Natural killer cell (primary cell): ENCODE results near the gene RAB15. TPM values are rescaled to one million over a fixed set of nuclear protein-coding genes. Genes with fewer than 3 reads are reported as not detected.
A peak's percentile ranks its signal among the peaks of the same experiment; 100 is the strongest.

ENCODE experiments used
- ATAC-seq, 3 donors: fragments of 150-1000 bp in 2 of 3; fragments of 200-7000 bp in 1 of 3; cut with Tn5 transposase; 1 replicate in 1 of 3; 2 replicates in 2 of 3; pipeline ENCODE4 v1.10.0; 2021; ENCODE audit warnings: mild to moderate bottlenecking in 2 of 3, moderate library complexity in 2 of 3
- DNase-seq, 2 donors: peaks; one replicate each; pipeline versions ENCODE4 v3.0.0 to v3.0.0-alpha.2; 2013 to 2021; ENCODE audit warnings: mixed read lengths in 1 of 2
- H3K27ac ChIP-seq: one replicate; pipeline ENCODE4 v1.5.1; 2013; ENCODE audit warnings: mild to moderate bottlenecking, low read length
- H3K27me3 ChIP-seq: one replicate; pipeline ENCODE4 v1.6.1; 2013; ENCODE audit warnings: low read length; ENCODE audit not compliant: control insufficient read depth, insufficient read depth
- H3K36me3 ChIP-seq: one replicate; pipeline ENCODE4 v1.6.1; 2013; ENCODE audit warnings: low read length; ENCODE audit not compliant: control insufficient read depth, insufficient read depth
- H3K4me1 ChIP-seq: one replicate; pipeline ENCODE4 v1.6.1; 2013; ENCODE audit warnings: low read length; ENCODE audit not compliant: control insufficient read depth, insufficient read depth
- H3K4me3 ChIP-seq: one replicate; pipeline ENCODE4 v1.5.1; 2013; ENCODE audit warnings: low read length
- H3K9me3 ChIP-seq: one replicate; pipeline ENCODE4 v1.6.1; 2013; ENCODE audit warnings: low read length; ENCODE audit not compliant: control insufficient read depth, insufficient read depth
- H3K27ac Mint-ChIP-seq, 2 donors: one replicate each; pipeline ENCODE4 v1.8.0; 2022; ENCODE audit warnings: mild to moderate bottlenecking in 2 of 2, mixed read lengths in 2 of 2, moderate library complexity in 1 of 2
- H3K27me3 Mint-ChIP-seq, 2 donors: one replicate each; pipeline ENCODE4 v1.8.0; 2022; ENCODE audit warnings: low read depth in 2 of 2, mixed read lengths in 2 of 2
- H3K36me3 Mint-ChIP-seq: one replicate; pipeline ENCODE4 v1.8.0; 2022; ENCODE audit warnings: mixed read lengths
- H3K4me1 Mint-ChIP-seq, 2 donors: one replicate each; pipeline ENCODE4 v1.8.0; 2022; ENCODE audit warnings: mixed read lengths in 2 of 2
- H3K4me3 Mint-ChIP-seq: one replicate; pipeline ENCODE4 v1.8.0; 2022; ENCODE audit warnings: mild to moderate bottlenecking, moderate library complexity, mixed read lengths
- H3K9me3 Mint-ChIP-seq, 2 donors: one replicate each; pipeline ENCODE4 v1.8.0; 2022; ENCODE audit warnings: mixed read lengths in 2 of 2
- WGBS: methylation state at CpG from one replicate; pipeline ENCODE4 v1.1.7; 2013; ENCODE audit warnings: missing lambda C conversion rate; ENCODE audit not compliant: insufficient coverage; 5-methylcytosine and 5-hydroxymethylcytosine counted together
- intact Hi-C: fragments of 100-400 bp; cut with micrococcal nuclease; formaldehyde crosslinking; loops from one replicate; pipeline ENCODE4 v1.14.2; 2022
- total RNA-seq, 4 donors: library from RNA; stranded (reverse); fragments of 120-200 nt in 1 of 4; gene quantifications; one replicate each; pipeline versions ENCODE4 v1.2.3 to v1.2.4, GENCODE V29; 2013 to 2022
- TF ChIP-seq, protein P1 (sequence below): fragments of 200-600 bp; IDR thresholded peaks from one replicate; pipeline ENCODE4 v1.8.0; 2022; ENCODE audit warnings: antibody characterized with exemption

RAB15 gene
- total RNA-seq, 3 donors from 2014 or later (not counting 1 experiment from before 2014, with no cell fraction given) = 0.82 to 3.2 (median 1.7) TPM

GRCh38 chr14:64958743-64959142, 13.4 kb downstream of the RAB15 start:
- H3K36me3 ChIP-seq = no peaks in the 10 kb centered on the region
- H3K27ac ChIP-seq = no peak overlapping the region
- WGBS = 93% methylated on average over 5 of the region's 5 CpGs
- intact Hi-C loops = no loop called here
- H3K4me3 ChIP-seq = no peak overlapping the region
- no peak overlapping the region for H3K27ac Mint-ChIP-seq
- no peaks in the 10 kb centered on the region for H3K9me3 Mint-ChIP-seq
- H3K4me1 ChIP-seq = peaks cover 8% of the 10 kb centered on the region
- H3K4me3 Mint-ChIP-seq = no peak overlapping the region
- no peaks in the 10 kb centered on the region for H3K36me3 Mint-ChIP-seq
- H3K27me3 Mint-ChIP-seq = no peaks in the 10 kb centered on the region
- H3K4me1 Mint-ChIP-seq = peaks cover 0 to 9% of the 10 kb centered on the region in 2 donors
- TF ChIP-seq, protein P1, sequence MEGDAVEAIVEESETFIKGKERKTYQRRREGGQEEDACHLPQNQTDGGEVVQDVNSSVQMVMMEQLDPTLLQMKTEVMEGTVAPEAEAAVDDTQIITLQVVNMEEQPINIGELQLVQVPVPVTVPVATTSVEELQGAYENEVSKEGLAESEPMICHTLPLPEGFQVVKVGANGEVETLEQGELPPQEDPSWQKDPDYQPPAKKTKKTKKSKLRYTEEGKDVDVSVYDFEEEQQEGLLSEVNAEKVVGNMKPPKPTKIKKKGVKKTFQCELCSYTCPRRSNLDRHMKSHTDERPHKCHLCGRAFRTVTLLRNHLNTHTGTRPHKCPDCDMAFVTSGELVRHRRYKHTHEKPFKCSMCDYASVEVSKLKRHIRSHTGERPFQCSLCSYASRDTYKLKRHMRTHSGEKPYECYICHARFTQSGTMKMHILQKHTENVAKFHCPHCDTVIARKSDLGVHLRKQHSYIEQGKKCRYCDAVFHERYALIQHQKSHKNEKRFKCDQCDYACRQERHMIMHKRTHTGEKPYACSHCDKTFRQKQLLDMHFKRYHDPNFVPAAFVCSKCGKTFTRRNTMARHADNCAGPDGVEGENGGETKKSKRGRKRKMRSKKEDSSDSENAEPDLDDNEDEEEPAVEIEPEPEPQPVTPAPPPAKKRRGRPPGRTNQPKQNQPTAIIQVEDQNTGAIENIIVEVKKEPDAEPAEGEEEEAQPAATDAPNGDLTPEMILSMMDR = no peak
- H3K9me3 ChIP-seq = no peaks in the 10 kb centered on the region
- DNase-seq = no peak
- H3K27me3 ChIP-seq = no peaks in the 10 kb centered on the region
- no peak for ATAC-seq

DNA sequence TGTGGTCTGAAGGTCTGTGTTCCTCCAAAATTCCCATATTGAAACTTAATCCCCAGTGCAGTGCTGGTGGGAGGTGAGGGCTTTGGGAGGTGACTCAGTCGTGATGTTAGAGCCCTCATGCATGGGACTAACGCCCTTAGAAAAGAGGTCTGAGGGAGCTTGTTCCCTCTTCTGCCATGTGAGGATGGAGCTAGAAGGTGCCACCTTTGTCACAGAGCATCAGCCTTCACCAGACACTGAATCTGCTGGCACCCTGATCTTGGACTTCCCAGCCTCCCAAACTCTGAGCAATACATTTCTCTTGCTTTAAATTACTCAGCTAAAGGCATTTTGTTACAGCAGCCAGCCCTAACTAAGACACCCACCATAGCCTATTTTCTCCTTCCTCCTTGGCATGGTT, 13.9 kb downstream of the RAB15 start:
- Histone ChIP-seq H3K4me3 (no peak overlapping the region), H3K27ac (no peak overlapping the region), H3K27me3 (no peaks in the 10 kb centered on the region), H3K36me3 (no peaks in the 10 kb centered on the region), H3K4me1 (peaks cover 8% of the 10 kb centered on the region), H3K9me3 (no peaks in the 10 kb centered on the region)
- H3K9me3 Mint-ChIP-seq = no peaks in the 10 kb centered on the region
- no peak overlapping the region for H3K27ac Mint-ChIP-seq
- no peak overlapping the region for H3K4me3 Mint-ChIP-seq
- peaks cover 0 to 9% of the 10 kb centered on the region in 2 donors for H3K4me1 Mint-ChIP-seq
- intact Hi-C loops = no loop called here
- WGBS = 97% methylated on average over 2 of the region's 2 CpGs
- no peak for ATAC-seq
- H3K27me3 Mint-ChIP-seq = no peaks in the 10 kb centered on the region
- no peaks in the 10 kb centered on the region for H3K36me3 Mint-ChIP-seq
- TF ChIP-seq, protein P1 = no peak
- no peak for DNase-seq

GRCh38 chr14:64956697-64957406, 15.3 kb downstream of the RAB15 start:
- Histone ChIP-seq H3K27ac (no peak overlapping the region), H3K9me3 (no peaks in the 10 kb centered on the region), H3K36me3 (no peaks in the 10 kb centered on the region), H3K27me3 (no peaks in the 10 kb centered on the region), H3K4me3 (no peak overlapping the region), H3K4me1 (peaks cover 8% of the 10 kb centered on the region)
- intact Hi-C loops = no loop called here
- H3K4me3 Mint-ChIP-seq = no peak overlapping the region
- no peak overlapping the region for H3K27ac Mint-ChIP-seq
- no peaks in the 10 kb centered on the region for H3K9me3 Mint-ChIP-seq
- DNase-seq = no peak
- peaks cover 5 to 16% of the 10 kb centered on the region in 2 donors for H3K4me1 Mint-ChIP-seq
- 94% methylated on average over 8 of the region's 8 CpGs for WGBS
- no peaks in the 10 kb centered on the region for H3K27me3 Mint-ChIP-seq
- peak in 1 of 3 donors; percentile 11 for ATAC-seq
- H3K36me3 Mint-ChIP-seq = no peaks in the 10 kb centered on the region
- TF ChIP-seq, protein P1 = no peak

DNA sequence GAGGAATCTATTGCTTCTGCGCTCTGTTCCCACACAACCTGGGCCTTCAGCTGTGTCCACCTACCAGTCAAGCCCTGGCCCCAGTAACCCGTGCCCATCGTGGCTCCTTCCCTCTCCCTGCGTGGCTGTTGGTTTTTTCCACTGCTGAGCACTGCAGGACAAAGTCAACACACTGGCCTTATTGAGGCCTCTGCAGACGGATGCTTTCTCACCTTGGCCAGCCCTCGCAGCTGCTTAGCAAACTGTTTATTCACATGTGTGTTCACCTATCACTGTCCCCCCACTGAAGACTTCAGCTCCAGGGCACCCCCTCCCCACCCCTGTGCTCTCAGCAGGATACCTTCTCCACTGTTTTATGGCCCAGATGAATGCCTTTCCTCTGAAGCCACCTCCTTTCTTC, 16.8 kb downstream of the RAB15 start:
- TF ChIP-seq, protein P1 = no peak
- no peak overlapping the region for H3K27ac ChIP-seq
- no peak for ATAC-seq
- no peaks in the 10 kb centered on the region for H3K27me3 ChIP-seq
- Mint-ChIP-seq H3K4me3 (no peak overlapping the region), H3K9me3 (no peaks in the 10 kb centered on the region), H3K4me1 (peaks cover 5 to 12% of the 10 kb centered on the region in 2 donors), H3K27me3 (no peaks in the 10 kb centered on the region), H3K27ac (no peak overlapping the region), H3K36me3 (no peaks in the 10 kb centered on the region)
- 95% methylated on average over 6 of the region's 6 CpGs for WGBS
- no peak overlapping the region for H3K4me3 ChIP-seq
- intact Hi-C loops = no loop called here
- no peaks in the 10 kb centered on the region for H3K36me3 ChIP-seq
- no peaks in the 10 kb centered on the region for H3K9me3 ChIP-seq
- DNase-seq = no peak
- no peaks in the 10 kb centered on the region for H3K4me1 ChIP-seq
